Esophagus muscularis mucosa (tissue), 4 donors: ENCODE measurements around the gene AOAH. TPM values are rescaled to one million over a fixed set of nuclear protein-coding genes. Genes with fewer than 3 reads are reported as not detected.

Experiments
- DNase-seq: peaks from one replicate; pipeline ENCODE4 v3.0.0-alpha.2; 2017; ENCODE audit errors: extremely low spot score
- H3K27ac ChIP-seq, 4 donors: fragments of 200-600 bp; sonication (generic); replicated peaks in 1 of 4; 1 replicate in 3 of 4; 2 replicates in 1 of 4; pipeline ENCODE4 v1.5.1; 2016 to 2019; ENCODE audit warnings: mild to moderate bottlenecking in 1 of 4
- H3K27me3 ChIP-seq, 4 donors: fragments of 200-600 bp; sonication (generic); one replicate each; pipeline versions ENCODE4 v1.5.1 to v1.6.0; 2016 to 2019
- H3K36me3 ChIP-seq, 4 donors: fragments of 200-600 bp; sonication (generic); one replicate each; pipeline ENCODE4 v1.5.1; 2016 to 2019
- H3K4me1 ChIP-seq, 4 donors: fragments of 200-600 bp; sonication (generic); one replicate each; pipeline ENCODE4 v1.5.1; 2016 to 2019
- H3K4me3 ChIP-seq, 4 donors: fragments of 200-600 bp; sonication (generic); 1 replicate in 2 of 4; 2 replicates in 2 of 4; pipeline ENCODE4 v1.5.1; 2016 to 2019; ENCODE audit warnings: mild to moderate bottlenecking in 4 of 4, moderate library complexity in 1 of 4
- H3K9me3 ChIP-seq, 4 donors: fragments of 200-600 bp; sonication (generic); 1 replicate in 3 of 4; 2 replicates in 1 of 4; pipeline ENCODE4 v1.5.1; 2016 to 2019
- EP300 ChIP-seq: sonication (generic); formaldehyde crosslinking; IDR thresholded peaks from one replicate; pipeline ENCODE4 v1.6.1; 2017; ENCODE audit warnings: antibody characterized with exemption
- POLR2A ChIP-seq: fragments of 450-650 bp; IDR thresholded peaks from one replicate; pipeline ENCODE4 v1.6.1; 2017; ENCODE audit warnings: antibody characterized with exemption, moderate library complexity, mild to moderate bottlenecking, low read depth
- POLR2AphosphoS5 ChIP-seq, 2 donors: sonication (generic); formaldehyde crosslinking; IDR thresholded peaks; one replicate each; pipeline ENCODE4 v1.6.1; 2017; ENCODE audit warnings: antibody characterized with exemption in 2 of 2
- WGBS: methylation state at CpG from one replicate; pipeline ENCODE4 v1.1.5; 2018; 5-methylcytosine and 5-hydroxymethylcytosine counted together
- intact Hi-C: fragments of 100-400 bp; cut with DNase I; formaldehyde crosslinking; loops from one replicate; pipeline ENCODE4 v1.15.1; 2023
- total RNA-seq, 4 donors: library from RNA; depleted of rRNA; stranded (reverse); fragments of >200 nt; gene quantifications; one replicate each; pipeline versions ENCODE4 v1.1.0 to v1.2.1, GENCODE V29; 2016
- TF ChIP-seq, protein P1 (sequence below), 3 experiments: fragments of 200-600 bp in 2 of 3; fragments of 450-650 bp in 1 of 3; sonication (generic) in 2 of 3; IDR thresholded peaks; one replicate each; pipeline ENCODE4 v1.5.1; 2017 to 2019; ENCODE audit warnings: antibody characterized with exemption in 3 of 3, mild to moderate bottlenecking in 2 of 3, moderate library complexity in 1 of 3

AOAH gene
- total RNA-seq, 4 donors from 2014 or later = 2.0 to 16.1 (median 4.5) TPM

DNA sequence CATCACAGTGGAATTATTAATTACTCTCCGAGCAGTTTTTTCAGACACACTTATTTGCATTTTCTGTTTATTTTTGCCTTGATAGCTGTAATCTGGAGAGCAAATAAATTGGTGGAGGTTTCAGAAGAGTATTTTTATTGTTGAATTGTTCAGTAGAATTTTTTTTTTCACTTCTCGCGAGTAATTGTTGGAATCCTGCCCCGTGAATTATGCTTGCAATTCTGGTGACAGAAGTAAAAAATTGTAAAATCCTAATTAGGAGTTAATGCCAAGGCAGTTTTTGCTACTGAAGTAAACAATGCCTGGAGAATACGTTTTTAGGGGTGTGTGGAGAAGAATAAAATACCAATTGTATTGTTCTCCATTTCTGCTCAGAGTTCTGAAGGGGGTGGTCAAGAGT, 88.2 kb downstream of the AOAH start:
- no peaks in the 10 kb centered on the region for H3K4me1 ChIP-seq
- no peaks in the 10 kb centered on the region for H3K36me3 ChIP-seq
- DNase-seq = no peak
- H3K9me3 ChIP-seq = no peaks in the 10 kb centered on the region
- peaks cover 0 to 4% (median 0%) of the 10 kb centered on the region in 4 donors for H3K27me3 ChIP-seq
- H3K4me3 ChIP-seq = no peak overlapping the region
- no peak for TF ChIP-seq POLR2A
- TF ChIP-seq, protein P1, sequence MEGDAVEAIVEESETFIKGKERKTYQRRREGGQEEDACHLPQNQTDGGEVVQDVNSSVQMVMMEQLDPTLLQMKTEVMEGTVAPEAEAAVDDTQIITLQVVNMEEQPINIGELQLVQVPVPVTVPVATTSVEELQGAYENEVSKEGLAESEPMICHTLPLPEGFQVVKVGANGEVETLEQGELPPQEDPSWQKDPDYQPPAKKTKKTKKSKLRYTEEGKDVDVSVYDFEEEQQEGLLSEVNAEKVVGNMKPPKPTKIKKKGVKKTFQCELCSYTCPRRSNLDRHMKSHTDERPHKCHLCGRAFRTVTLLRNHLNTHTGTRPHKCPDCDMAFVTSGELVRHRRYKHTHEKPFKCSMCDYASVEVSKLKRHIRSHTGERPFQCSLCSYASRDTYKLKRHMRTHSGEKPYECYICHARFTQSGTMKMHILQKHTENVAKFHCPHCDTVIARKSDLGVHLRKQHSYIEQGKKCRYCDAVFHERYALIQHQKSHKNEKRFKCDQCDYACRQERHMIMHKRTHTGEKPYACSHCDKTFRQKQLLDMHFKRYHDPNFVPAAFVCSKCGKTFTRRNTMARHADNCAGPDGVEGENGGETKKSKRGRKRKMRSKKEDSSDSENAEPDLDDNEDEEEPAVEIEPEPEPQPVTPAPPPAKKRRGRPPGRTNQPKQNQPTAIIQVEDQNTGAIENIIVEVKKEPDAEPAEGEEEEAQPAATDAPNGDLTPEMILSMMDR (IDR thresholded peaks at IDR 0.05) = no peak
- no peak for TF ChIP-seq EP300
- no peak for TF ChIP-seq POLR2AphosphoS5 (IDR thresholded peaks at IDR 0.05)
- intact Hi-C loops = no loop called here
- no peak overlapping the region for H3K27ac ChIP-seq
- 78% methylated on average over 5 of the region's 5 CpGs for WGBS

DNA sequence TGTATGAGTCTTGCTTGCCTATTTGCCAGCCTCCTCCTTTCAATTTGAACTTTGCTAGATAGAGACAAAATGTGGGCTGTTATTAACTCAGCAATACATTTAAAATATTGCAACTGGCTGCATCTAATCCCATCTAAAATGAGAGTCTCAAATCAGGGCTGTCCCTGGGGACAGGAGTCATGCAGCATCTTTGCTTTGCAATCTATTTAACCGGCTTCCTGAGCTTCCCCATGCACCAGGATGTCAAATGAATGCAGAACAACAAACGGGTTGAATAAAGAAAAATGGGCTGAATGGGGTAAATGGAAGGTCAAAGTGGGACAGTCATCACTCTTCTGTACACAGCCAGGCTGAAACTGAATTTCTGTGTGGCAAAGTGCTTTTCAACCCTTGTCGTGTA, 89.2 kb downstream of the AOAH start:
- H3K36me3 ChIP-seq = no peaks in the 10 kb centered on the region
- WGBS = 62% methylated on average over 3 of the region's 3 CpGs
- no peak for TF ChIP-seq EP300
- TF ChIP-seq, protein P1 (IDR thresholded peaks at IDR 0.05) = no peak
- TF ChIP-seq POLR2A = no peak
- no peak for TF ChIP-seq POLR2AphosphoS5 (IDR thresholded peaks at IDR 0.05)
- no peaks in the 10 kb centered on the region for H3K4me1 ChIP-seq
- no peaks in the 10 kb centered on the region for H3K9me3 ChIP-seq
- H3K4me3 ChIP-seq = no peak overlapping the region
- H3K27ac ChIP-seq = no peak overlapping the region
- intact Hi-C loops = no loop called here
- DNase-seq = no peak
- peaks cover 0 to 4% (median 0%) of the 10 kb centered on the region in 4 donors for H3K27me3 ChIP-seq

DNA sequence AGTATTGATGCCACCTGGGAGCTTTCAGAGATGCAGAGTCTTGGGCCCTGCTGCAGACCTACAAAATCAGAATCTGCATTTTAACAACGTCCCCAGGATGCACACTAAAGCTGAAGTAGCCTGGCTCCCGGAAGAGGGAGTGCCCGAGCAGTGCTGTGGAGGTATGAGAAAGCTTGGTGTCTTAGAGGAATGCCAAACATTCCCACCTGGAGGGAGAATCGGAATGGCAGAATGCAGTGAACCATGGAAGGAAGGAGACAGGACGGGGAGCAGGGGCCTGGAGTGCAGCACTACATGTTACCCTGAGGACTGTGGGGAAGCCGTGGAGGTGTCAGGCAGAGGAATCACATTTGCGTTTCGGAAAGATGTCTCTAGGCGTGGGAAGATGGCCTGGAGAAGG, 90.9 kb downstream of the AOAH start:
- TF ChIP-seq EP300 = no peak
- no peak overlapping the region for H3K4me3 ChIP-seq
- 91% methylated on average over 9 of the region's 9 CpGs for WGBS
- H3K4me1 ChIP-seq = no peaks in the 10 kb centered on the region
- DNase-seq = no peak
- no peaks in the 10 kb centered on the region for H3K9me3 ChIP-seq
- no peaks in the 10 kb centered on the region for H3K27me3 ChIP-seq
- intact Hi-C loops = no loop called here
- H3K36me3 ChIP-seq = no peaks in the 10 kb centered on the region
- no peak overlapping the region for H3K27ac ChIP-seq

DNA sequence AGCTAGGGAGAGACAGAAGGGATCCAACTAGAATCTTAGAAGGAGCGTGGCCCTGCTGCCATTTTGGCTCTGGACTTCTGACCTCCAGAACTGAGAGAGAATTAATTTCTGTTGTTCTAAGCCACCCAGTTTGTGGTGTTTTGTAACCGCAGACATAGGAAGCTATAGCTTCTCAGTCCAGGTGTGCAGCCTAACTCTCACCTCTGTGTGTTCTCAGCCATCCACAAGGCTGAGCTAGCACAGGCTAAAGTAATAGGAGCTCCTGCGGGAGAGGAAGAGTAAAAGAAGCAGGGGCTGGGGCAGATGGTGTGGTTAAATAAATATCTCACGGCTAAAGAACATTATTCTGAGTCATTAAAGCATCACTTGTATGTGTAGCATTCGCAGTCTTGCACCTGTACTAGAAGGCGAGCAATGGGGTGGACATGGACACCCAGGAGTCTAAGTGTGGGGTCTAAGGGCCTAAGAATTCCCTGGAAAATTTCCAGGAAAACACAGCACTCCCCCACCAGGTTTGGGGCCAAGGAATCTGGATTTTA, 94.1 kb downstream of the AOAH start:
- intact Hi-C loops = no loop called here
- no peak for DNase-seq
- 65% methylated on average over 6 of the region's 6 CpGs for WGBS
- Histone ChIP-seq H3K4me1 (no peaks in the 10 kb centered on the region), H3K36me3 (no peaks in the 10 kb centered on the region), H3K27me3 (no peaks in the 10 kb centered on the region), H3K4me3 (no peak overlapping the region), H3K27ac (no peak overlapping the region), H3K9me3 (no peaks in the 10 kb centered on the region)
- no peak for TF ChIP-seq EP300
- TF ChIP-seq POLR2A = no peak
- TF ChIP-seq, protein P1 (IDR thresholded peaks at IDR 0.05) = no peak
- no peak for TF ChIP-seq POLR2AphosphoS5 (IDR thresholded peaks at IDR 0.05)

DNA sequence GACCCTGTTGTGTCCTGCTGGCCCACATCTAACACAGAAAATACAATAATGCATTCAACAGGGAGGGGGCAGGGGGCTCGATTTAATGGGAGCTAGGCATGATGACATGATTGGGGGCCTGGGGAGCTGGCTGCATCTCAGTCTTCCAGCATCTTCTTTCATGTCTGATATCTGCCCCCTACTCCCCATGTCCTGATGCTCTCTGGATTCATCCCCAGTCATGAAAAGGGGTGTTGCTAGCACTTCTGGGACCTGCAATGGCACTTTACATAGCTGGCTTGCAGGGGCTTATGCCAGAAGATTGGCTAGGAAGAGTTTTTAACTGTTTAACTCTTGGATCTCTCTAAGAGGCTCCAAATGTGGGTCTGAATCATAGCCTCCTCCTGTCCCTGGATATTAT, 94.9 kb downstream of the AOAH start:
- Histone ChIP-seq H3K9me3 (no peaks in the 10 kb centered on the region), H3K4me1 (no peaks in the 10 kb centered on the region), H3K4me3 (no peak overlapping the region), H3K27ac (no peak overlapping the region), H3K27me3 (no peaks in the 10 kb centered on the region), H3K36me3 (no peaks in the 10 kb centered on the region)
- 92% methylated on average over 1 of the region's 1 CpG for WGBS
- intact Hi-C loops = no loop called here
- TF ChIP-seq EP300 (no peak), POLR2A (no peak), POLR2AphosphoS5 (IDR thresholded peaks at IDR 0.05) (no peak)
- TF ChIP-seq, protein P1 (IDR thresholded peaks at IDR 0.05) = no peak
- DNase-seq = no peak
